CD4-positive, alpha-beta memory T cell (primary cell): ENCODE measurements around the gene ADCY7. TPM values are rescaled to one million over a fixed set of nuclear protein-coding genes. Genes with fewer than 3 reads are reported as not detected.
A peak's percentile ranks its signal among the peaks of the same experiment; 100 is the strongest.

Experiments used
- CTCF ChIA-PET: fragments of 350-600 bp; sonication (Branson Sonifier 250); formaldehyde crosslinking; loops from one replicate; lab custom pipeline; 2021; ENCODE audit warnings: inconsistent platforms; ENCODE audit not compliant: partially characterized antibody; lab: Charles Lee
- POLR2A ChIA-PET: fragments of 350-600 bp; sonication (Branson Sonifier 250); formaldehyde crosslinking; loops from one replicate; lab custom pipeline; 2021; ENCODE audit not compliant: partially characterized antibody; lab: Charles Lee
- DNase-seq, 5 donors: peaks; one replicate each; pipeline versions ENCODE4 v3.0.0 to v3.0.0-alpha.2; 2020 to 2022; ENCODE audit warnings: mixed read lengths in 1 of 5
- H3K27ac ChIP-seq: one replicate; pipeline ENCODE4 v1.7.0; 2013; ENCODE audit warnings: low read depth, low read length
- H3K27me3 ChIP-seq: 2 replicates; pipeline ENCODE4 v1.7.0; 2013; ENCODE audit warnings: mild to moderate bottlenecking, low read length, moderate library complexity; ENCODE audit not compliant: insufficient read depth
- H3K36me3 ChIP-seq: 2 replicates; pipeline ENCODE4 v1.7.0; 2013; ENCODE audit warnings: mild to moderate bottlenecking, low read length, moderate library complexity; ENCODE audit not compliant: insufficient read depth
- H3K4me1 ChIP-seq: 2 replicates; pipeline ENCODE4 v1.7.0; 2013; ENCODE audit warnings: mild to moderate bottlenecking, low read length, moderate library complexity; ENCODE audit not compliant: insufficient read depth
- H3K4me3 ChIP-seq, 2 donors: one replicate each; pipeline ENCODE4 v1.7.0; 2013; ENCODE audit warnings: low read length in 2 of 2, mild to moderate bottlenecking in 1 of 2
- H3K9me3 ChIP-seq, 2 donors: one replicate each; pipeline ENCODE4 v1.7.0; 2013; ENCODE audit warnings: low read length in 2 of 2, control low read depth in 1 of 2; ENCODE audit not compliant: control insufficient read depth in 1 of 2
- H3K27ac Mint-ChIP-seq, 7 donors: one replicate each; pipeline ENCODE4 v1.8.0; 2020 to 2021; ENCODE audit warnings: mixed read lengths in 7 of 7, mild to moderate bottlenecking in 6 of 7, inconsistent platforms in 3 of 7, moderate library complexity in 3 of 7
- H3K27me3 Mint-ChIP-seq, 2 donors: one replicate each; pipeline ENCODE4 v1.8.0; 2020 to 2021; ENCODE audit warnings: mixed read lengths in 2 of 2
- H3K36me3 Mint-ChIP-seq, 2 donors: one replicate each; pipeline ENCODE4 v1.8.0; 2020 to 2021; ENCODE audit warnings: mixed read lengths in 2 of 2, inconsistent platforms in 1 of 2, mild to moderate bottlenecking in 1 of 2
- H3K4me1 Mint-ChIP-seq, 4 donors: one replicate each; pipeline ENCODE4 v1.8.0; 2020 to 2021; ENCODE audit warnings: mixed read lengths in 4 of 4, mild to moderate bottlenecking in 1 of 4
- H3K4me3 Mint-ChIP-seq, 8 donors: one replicate each; pipeline ENCODE4 v1.8.0; 2020 to 2021; ENCODE audit warnings: mixed read lengths in 8 of 8, mild to moderate bottlenecking in 7 of 8, moderate library complexity in 6 of 8, inconsistent platforms in 3 of 8
- H3K9me3 Mint-ChIP-seq, 8 donors: one replicate each; pipeline ENCODE4 v1.8.0; 2020 to 2021; ENCODE audit warnings: mixed read lengths in 8 of 8, mild to moderate bottlenecking in 5 of 8, inconsistent platforms in 3 of 8, moderate library complexity in 1 of 8
- intact Hi-C: fragments of 100-400 bp; cut with micrococcal nuclease; formaldehyde crosslinking; loops from one replicate; pipeline ENCODE4 v1.15.1; 2023
- polyA plus RNA-seq, 2 donors: library from polyadenylated mRNA; unstranded; fragments of 300-500 nt; fragmentation: Illumina TruSeq; gene quantifications; one replicate each; pipeline ENCODE4 v1.2.3, GENCODE V29; 2021
- total RNA-seq, 2 experiments: library from RNA; stranded (reverse); gene quantifications; one replicate each; pipeline ENCODE4 v1.2.3, GENCODE V29; 2021

The ADCY7 gene
- total and polyA plus RNA-seq, 4 experiments from 2014 or later = 34.8 to 235 (median 150) TPM

- Mint-ChIP-seq H3K27me3 (no peaks in the 10 kb centered on the region), H3K4me3 (peak overlapping the region in 7 of 8 donors; percentile 54 to 98 (median 66)), H3K36me3 (peaks cover 12 to 57% of the 10 kb centered on the region in 2 donors), H3K9me3 (no peaks in the 10 kb centered on the region), H3K27ac (peak overlapping the region; percentile 75 to 99 (median 86)), H3K4me1 (peaks cover 50 to 99% (median 78%) of the 10 kb centered on the region in 4 donors)
- peaks cover 8% of the 10 kb centered on the region for H3K36me3 ChIP-seq
- ChIA-PET POLR2A (interaction anchor here (4.3 to 12.4 kb wide), 4 partner anchors 11 to 67 kb away, joined by 14 to 252 read pairs (median 68); no protein-coding TSS in a partner anchor), CTCF (interaction anchor here (1.1 to 15.2 kb wide), 6 partner anchors 8 to 85 kb away, joined by 3 to 155 read pairs (median 54); partner anchors contain the start of gene ADCY7)
- peak overlapping the region; percentile 71 for H3K27ac ChIP-seq
- no peak for DNase-seq
- no peaks in the 10 kb centered on the region for H3K9me3 ChIP-seq
- H3K4me3 ChIP-seq = no peak overlapping the region
- no peaks in the 10 kb centered on the region for H3K27me3 ChIP-seq
- intact Hi-C loops = no loop called here
- peaks cover 82% of the 10 kb centered on the region for H3K4me1 ChIP-seq
Observed at GRCh38 chr16:50271148-50272041, 5.0 kb downstream of the ADCY7 start.

GRCh38 chr16:50272111-50272571 lies 5.8 kb downstream of the ADCY7 start:
- DNase-seq = no peak
- Mint-ChIP-seq H3K36me3 (peaks cover 12 to 57% of the 10 kb centered on the region in 2 donors), H3K27me3 (no peaks in the 10 kb centered on the region), H3K4me1 (peaks cover 54 to 99% (median 85%) of the 10 kb centered on the region in 4 donors), H3K4me3 (peak overlapping the region in 6 of 8 donors; percentile 90 to 98 (median 93)), H3K9me3 (no peaks in the 10 kb centered on the region), H3K27ac (peak overlapping the region; percentile 53 to 99 (median 98))
- H3K27ac ChIP-seq = peak overlapping the region; percentile 71
- no peak overlapping the region for H3K4me3 ChIP-seq
- peaks cover 8% of the 10 kb centered on the region for H3K36me3 ChIP-seq
- no peaks in the 10 kb centered on the region for H3K27me3 ChIP-seq
- intact Hi-C loops = no loop called here
- CTCF ChIA-PET = interaction anchor here (1.1 to 15.2 kb wide), 7 partner anchors 9 to 534 kb away, joined by 3 to 155 read pairs (median 10); partner anchors contain the start of gene ADCY7
- POLR2A ChIA-PET = interaction anchor here (1.1 to 12.4 kb wide), 8 partner anchors 7 to 409 kb away, joined by 4 to 252 read pairs (median 42); partner anchors contain the start of genes ADCY7 and SNX20
- no peaks in the 10 kb centered on the region for H3K9me3 ChIP-seq
- H3K4me1 ChIP-seq = peaks cover 89% of the 10 kb centered on the region

- no peak for DNase-seq
- intact Hi-C loops = no loop called here
- H3K9me3 Mint-ChIP-seq = no peaks in the 10 kb centered on the region
- Histone ChIP-seq H3K4me1 (peaks cover 96% of the 10 kb centered on the region), H3K36me3 (peaks cover 8% of the 10 kb centered on the region), H3K27me3 (no peaks in the 10 kb centered on the region), H3K4me3 (peak overlapping the region; percentile 77 to 90), H3K9me3 (no peaks in the 10 kb centered on the region), H3K27ac (peak overlapping the region; percentile 71)
- H3K36me3 Mint-ChIP-seq = peaks cover 15 to 55% of the 10 kb centered on the region in 2 donors
- H3K4me3 Mint-ChIP-seq = peak overlapping the region; percentile 45 to 98 (median 92)
- ChIA-PET POLR2A (interaction anchor here (1.1 to 12.4 kb wide), 12 partner anchors 8 to 408 kb away, joined by 3 to 252 read pairs (median 14); partner anchors contain the start of genes ADCY7 and SNX20), CTCF (interaction anchor here (0.6 to 15.2 kb wide), 10 partner anchors 9 to 534 kb away, joined by 3 to 155 read pairs (median 10); partner anchors contain the start of gene ADCY7)
- H3K27ac Mint-ChIP-seq = peak overlapping the region; percentile 96 to 99 (median 98)
- H3K27me3 Mint-ChIP-seq = no peaks in the 10 kb centered on the region
- H3K4me1 Mint-ChIP-seq = peaks cover 54 to 99% (median 85%) of the 10 kb centered on the region in 4 donors
Observed at GRCh38 chr16:50272687-50273381, 6.5 kb downstream of the ADCY7 start.

GRCh38 chr16:50273382-50273690 lies 7.0 kb downstream of the ADCY7 start:
- H3K4me1 ChIP-seq = peaks cover 98% of the 10 kb centered on the region
- Mint-ChIP-seq H3K4me3 (peak overlapping the region; percentile 90 to 98 (median 92)), H3K27me3 (no peaks in the 10 kb centered on the region), H3K36me3 (peaks cover 14 to 59% of the 10 kb centered on the region in 2 donors), H3K9me3 (no peaks in the 10 kb centered on the region), H3K27ac (peak overlapping the region; percentile 96 to 99 (median 98)), H3K4me1 (peaks cover 57 to 100% (median 88%) of the 10 kb centered on the region in 4 donors)
- ChIA-PET POLR2A (interaction anchor here (0.9 to 12.4 kb wide), 17 partner anchors 9 to 408 kb away, joined by 3 to 252 read pairs (median 11); partner anchors contain the start of genes ADCY7 and SNX20), CTCF (interaction anchor here (0.6 to 15.2 kb wide), 10 partner anchors 10 to 533 kb away, joined by 3 to 155 read pairs (median 9); partner anchors contain the start of genes ADCY7 and BRD7)
- H3K36me3 ChIP-seq = peaks cover 8% of the 10 kb centered on the region
- H3K4me3 ChIP-seq = peak overlapping the region; percentile 77 to 90
- no peaks in the 10 kb centered on the region for H3K27me3 ChIP-seq
- peak overlapping the region; percentile 71 for H3K27ac ChIP-seq
- no peak for DNase-seq
- intact Hi-C loops = no loop called here
- no peaks in the 10 kb centered on the region for H3K9me3 ChIP-seq

- intact Hi-C loops = loop anchor here (1.0 kb wide), 1 partner anchor 8 kb away; the partner anchor contains the start of gene ADCY7
- Mint-ChIP-seq H3K27ac (peak overlapping the region; percentile 96 to 99 (median 98)), H3K4me1 (peaks cover 59 to 100% (median 89%) of the 10 kb centered on the region in 4 donors), H3K9me3 (no peaks in the 10 kb centered on the region), H3K4me3 (peak overlapping the region; percentile 90 to 98 (median 92)), H3K27me3 (no peaks in the 10 kb centered on the region), H3K36me3 (peaks cover 11 to 59% of the 10 kb centered on the region in 2 donors)
- Histone ChIP-seq H3K4me1 (peaks cover 98% of the 10 kb centered on the region), H3K27me3 (no peaks in the 10 kb centered on the region), H3K9me3 (no peaks in the 10 kb centered on the region), H3K36me3 (peaks cover 8% of the 10 kb centered on the region), H3K27ac (peak overlapping the region; percentile 71), H3K4me3 (peak overlapping the region; percentile 77 to 90)
- DNase-seq = peak; percentile 24 to 69 (median 35)
- POLR2A ChIA-PET = interaction anchor here (0.7 to 12.4 kb wide), 24 partner anchors 9 to 407 kb away, joined by 3 to 252 read pairs (median 8); partner anchors contain the start of genes ADCY7, HEATR3 and SNX20
- CTCF ChIA-PET = interaction anchor here (0.7 to 15.2 kb wide), 16 partner anchors 9 to 532 kb away, joined by 3 to 155 read pairs (median 7); partner anchors contain the start of genes ADCY7, BRD7 and CNEP1R1
Observed at GRCh38 chr16:50273888-50274325, 7.6 kb downstream of the ADCY7 start.
